HepG2 (cell line): Measurements from ENCODE around the gene WNT2B. TPM values are rescaled to one million over a fixed set of nuclear protein-coding genes. Genes with fewer than 3 reads are reported as not detected.

Experiments used
- ATAC-seq: fragments of 200-7000 bp; cut with Tn5 transposase; 3 replicates; pipeline ENCODE4 v1.9.1; 2020; ENCODE audit warnings: mild to moderate bottlenecking, moderate library complexity
- BruUV-seq: library from RNA; stranded (reverse); fragments of 400-500 nt; replicated peaks from 2 replicates; lab custom pipeline; 2021; lab: Mats Ljungman, UMichigan
- CTCF ChIA-PET: fragments of 300-600 bp; formaldehyde crosslinking; extraction: SDS; loops from one replicate; lab custom pipeline; 2021; ENCODE audit warnings: low total read pairs, inconsistent platforms, low intra/inter-chr PET ratio; lab: Yijun Ruan, JAX
- POLR2A ChIA-PET: fragments of 350-600 bp; sonication (Branson Sonifier 250); formaldehyde crosslinking; loops from one replicate; lab custom pipeline; 2020; ENCODE audit warnings: antibody characterized with exemption, inconsistent platforms; lab: Yijun Ruan, JAX
- DNase-seq: peaks from one replicate; pipeline ENCODE4 v3.0.0-alpha.2; 2015; ENCODE audit warnings: low spot score
- FAIRE-seq: peaks from 3 replicates; lab custom pipeline; 2011; peaks lifted over from hg19 to GRCh38; lab: Jason Lieb, UNC
- H2AFZ ChIP-seq: one replicate; pipeline ENCODE4 v1.6.1; 2011; ENCODE audit warnings: low read length, inconsistent platforms
- H3K27ac ChIP-seq: fragments of 300-600 bp; 3 replicates; pipeline ENCODE4 v1.8.0; 2011; ENCODE audit warnings: mixed run types, mild to moderate bottlenecking, mixed read lengths, low read length, inconsistent platforms; ENCODE audit not compliant: insufficient read depth; ENCODE audit errors: extremely low read length
- H3K27me3 ChIP-seq, 2 experiments: fragments of 200-600 bp in 1 of 2; 2 replicates in 1 of 2; 3 replicates in 1 of 2; pipeline versions ENCODE4 v1.6.0 to v1.8.0; 2011; ENCODE audit warnings: low read length in 2 of 2, mild to moderate bottlenecking in 2 of 2, moderate library complexity in 2 of 2, inconsistent platforms in 1 of 2; ENCODE audit not compliant: insufficient read depth in 2 of 2, control insufficient read depth in 1 of 2
- H3K36me3 ChIP-seq, 2 experiments: fragments of 200-600 bp in 1 of 2; replicated peaks in 1 of 2; 2 replicates in 1 of 2; 3 replicates in 1 of 2; pipeline versions ENCODE4 v1.5.1 to v1.8.0; 2011; ENCODE audit warnings: low read length in 2 of 2, inconsistent platforms in 1 of 2; ENCODE audit not compliant: insufficient read depth in 2 of 2, control insufficient read depth in 1 of 2
- H3K4me1 ChIP-seq: 2 replicates; pipeline ENCODE4 v1.5.1; 2012; ENCODE audit warnings: low read length, inconsistent platforms; ENCODE audit not compliant: insufficient read depth
- H3K4me2 ChIP-seq: 2 replicates; pipeline ENCODE4 v1.6.0; 2011; ENCODE audit warnings: low read depth, low read length, inconsistent platforms
- H3K4me3 ChIP-seq, 3 experiments: fragments of 200-600 bp in 1 of 3; sonication (generic), shearing (Covaris generic) in 1 of 3; replicated peaks in 1 of 3; 2 replicates each; pipeline ENCODE4 v1.5.1; 2011 to 2016; ENCODE audit warnings: low read length in 3 of 3, inconsistent platforms in 2 of 3, low read depth in 2 of 3, mild to moderate bottlenecking in 2 of 3, control low read depth in 1 of 3, mixed read lengths in 1 of 3; ENCODE audit not compliant: insufficient read depth in 1 of 3
- H3K79me2 ChIP-seq: one replicate; pipeline ENCODE4 v1.6.1; 2011; ENCODE audit warnings: low read length, inconsistent platforms; ENCODE audit not compliant: insufficient read depth
- H3K9ac ChIP-seq: 2 replicates; pipeline ENCODE4 v1.6.0; 2011; ENCODE audit warnings: mild to moderate bottlenecking, low read depth, low read length, inconsistent platforms; ENCODE audit not compliant: insufficient read depth
- H3K9me3 ChIP-seq: 2 replicates; pipeline ENCODE4 v1.5.1; 2012; ENCODE audit warnings: mild to moderate bottlenecking, low read length
- H4K20me1 ChIP-seq: 2 replicates; pipeline ENCODE4 v1.6.0; 2011; ENCODE audit warnings: inconsistent platforms, mild to moderate bottlenecking, low read length, moderate library complexity; ENCODE audit not compliant: insufficient read depth
- ARNT ChIP-seq: fragments of 450-650 bp; IDR thresholded peaks from 2 replicates; pipeline ENCODE4 v1.6.1; 2017
- BCLAF1 ChIP-seq: fragments of 450-650 bp; IDR thresholded peaks from 2 replicates; pipeline ENCODE4 v1.6.1; 2017; ENCODE audit warnings: mild to moderate bottlenecking
- ELF1 ChIP-seq: sonication (generic); formaldehyde crosslinking; IDR thresholded peaks from 2 replicates; pipeline ENCODE4 v1.4.0; 2020; ENCODE audit warnings: missing genetic modification reagents
- FOXO4 ChIP-seq: sonication (generic); formaldehyde crosslinking; conservative IDR thresholded peaks from 2 replicates; pipeline ENCODE4 v1.8.1; 2023; ENCODE audit warnings: missing genetic modification reagents
- GFI1 ChIP-seq: sonication (generic); formaldehyde crosslinking; IDR thresholded peaks from 2 replicates; pipeline ENCODE4 v1.5.0; 2020; ENCODE audit warnings: missing genetic modification reagents, mild to moderate bottlenecking, borderline replicate concordance
- PAX8 ChIP-seq: sonication (generic); formaldehyde crosslinking; IDR thresholded peaks from 2 replicates; pipeline ENCODE4 v1.8.0; 2022; ENCODE audit warnings: mild to moderate bottlenecking, missing genetic modification reagents, borderline replicate concordance
- U2AF1 ChIP-seq: fragments of 200-400 bp; formaldehyde crosslinking; optimal IDR thresholded peaks from 2 replicates; pipeline ENCODE3; 2017; ENCODE audit warnings: mild to moderate bottlenecking, low read depth, low read length
- ZBTB7A ChIP-seq: sonication (generic); formaldehyde crosslinking; IDR thresholded peaks from 2 replicates; pipeline ENCODE4 v1.8.0; 2022; ENCODE audit warnings: mild to moderate bottlenecking, missing genetic modification reagents
- ZNF572 ChIP-seq: sonication (generic); formaldehyde crosslinking; IDR thresholded peaks from 2 replicates; pipeline ENCODE4 v1.5.1; 2020; ENCODE audit warnings: mild to moderate bottlenecking, missing genetic modification reagents
- ZNF646 ChIP-seq: sonication (generic); formaldehyde crosslinking; IDR thresholded peaks from 2 replicates; pipeline ENCODE4 v1.9.0; 2021; ENCODE audit warnings: mild to moderate bottlenecking, missing genetic modification reagents
- ZNF740 ChIP-seq: sonication (generic); formaldehyde crosslinking; IDR thresholded peaks from 2 replicates; pipeline ENCODE4 v1.4.0; 2020; ENCODE audit warnings: missing genetic modification reagents
- WGBS: methylation state at CpG from one replicate; pipeline ENCODE4 v1.1.6; 2017; ENCODE audit warnings: low lambda C conversion rate; 5-methylcytosine and 5-hydroxymethylcytosine counted together
- in situ Hi-C: cut with HindIII; loops from 2 replicates; pipeline ENCODE4 v1.10.0; 2017; ENCODE audit warnings: low pct_unique_long_range_greater_than_20kb; ENCODE audit not compliant: extremely low pct_ligation_motif_present
- intact Hi-C: fragments of 100-400 bp; cut with micrococcal nuclease; formaldehyde crosslinking; loops from one replicate; pipeline ENCODE4 v1.10.0; 2022; ENCODE audit not compliant: unreplicated experiment
- polyA plus RNA-seq, 8 experiments: library from polyadenylated mRNA; depleted of rRNA in 3 of 8; stranded (reverse) in 7 of 8; unstranded in 1 of 8; fragments of >200 nt; fragmentation: Illumina TruSeq in 4 of 8; extraction: Trizol in 4 of 8; gene quantifications; 2 replicates each; pipeline versions ENCODE4 v1.2.1 to v1.2.3, GENCODE V29; 2011 to 2016; ENCODE audit warnings: low read depth in 4 of 8, missing spikeins in 1 of 8, mixed read lengths in 1 of 8; ENCODE audit not compliant: insufficient read depth in 1 of 8
- total RNA-seq, 5 experiments: library from RNA; depleted of rRNA; stranded (reverse); fragments of >200 nt; fragmentation: Illumina TruSeq; extraction: Trizol; gene quantifications; 2 replicates each; pipeline ENCODE4 v1.2.3, GENCODE V29; 2016; ENCODE audit warnings: low read depth in 1 of 5

WNT2B gene
- total and polyA plus RNA-seq, 2 of the 13 experiments (the other 11 are each of a cell fraction or from before 2014, with no cell fraction given): 0.11 to 0.32 TPM

- Histone ChIP-seq H3K79me2 (no peaks in the 10 kb centered on the region), H2AFZ (no peak overlapping the region), H3K4me1 (peaks cover 14% of the 10 kb centered on the region), H4K20me1 (peaks cover 2% of the 10 kb centered on the region; the same call in 1 of the 2 replicates), H3K4me2 (peak overlapping the region; percentile 90), H3K4me3 (peak overlapping the region; percentile 30 to 69 (median 41); a peak in 4 of 6 replicates), H3K9ac (no peak overlapping the region), H3K27me3 (peaks cover 12 to 88% of the 10 kb centered on the region in 2 experiments; a peak in 4 of 5 replicates), H3K9me3 (no peaks in the 10 kb centered on the region), H3K36me3 (no peaks in the 10 kb centered on the region), H3K27ac (no peak overlapping the region)
- POLR2A ChIA-PET: no interaction called here
- CTCF ChIA-PET: no interaction called here
- no peak for ATAC-seq
- TF ChIP-seq ZNF646 (CRISPR knock-in tag) (no peak), ELF1 (no peak), ZNF740 (CRISPR knock-in tag) (no peak), PAX8 (CRISPR knock-in tag) (no peak), U2AF1 (no peak), GFI1 (CRISPR knock-in tag) (no peak), ZBTB7A (CRISPR knock-in tag) (no peak), FOXO4 (CRISPR knock-in tag) (no peak), BCLAF1 (no peak), ARNT (no peak), ZNF572 (CRISPR knock-in tag) (no peak)
- no TSS peak for BruUV-seq
- no peak for DNase-seq
- WGBS: 0% methylated on average over 4 of the region's 15 CpGs
- in situ Hi-C loops (loop anchor here (10.0 kb wide), 1 partner anchor 197 kb away; the partner anchor contains the start of gene RHOC), intact Hi-C loops (no loop called here)
- no peak for FAIRE-seq
Observed at GRCh38 chr1:112507921-112508277, 866 bp upstream of the WNT2B start.
